ENCODE data around the gene TIAM1.

- TF ChIP-seq, protein P1, sequence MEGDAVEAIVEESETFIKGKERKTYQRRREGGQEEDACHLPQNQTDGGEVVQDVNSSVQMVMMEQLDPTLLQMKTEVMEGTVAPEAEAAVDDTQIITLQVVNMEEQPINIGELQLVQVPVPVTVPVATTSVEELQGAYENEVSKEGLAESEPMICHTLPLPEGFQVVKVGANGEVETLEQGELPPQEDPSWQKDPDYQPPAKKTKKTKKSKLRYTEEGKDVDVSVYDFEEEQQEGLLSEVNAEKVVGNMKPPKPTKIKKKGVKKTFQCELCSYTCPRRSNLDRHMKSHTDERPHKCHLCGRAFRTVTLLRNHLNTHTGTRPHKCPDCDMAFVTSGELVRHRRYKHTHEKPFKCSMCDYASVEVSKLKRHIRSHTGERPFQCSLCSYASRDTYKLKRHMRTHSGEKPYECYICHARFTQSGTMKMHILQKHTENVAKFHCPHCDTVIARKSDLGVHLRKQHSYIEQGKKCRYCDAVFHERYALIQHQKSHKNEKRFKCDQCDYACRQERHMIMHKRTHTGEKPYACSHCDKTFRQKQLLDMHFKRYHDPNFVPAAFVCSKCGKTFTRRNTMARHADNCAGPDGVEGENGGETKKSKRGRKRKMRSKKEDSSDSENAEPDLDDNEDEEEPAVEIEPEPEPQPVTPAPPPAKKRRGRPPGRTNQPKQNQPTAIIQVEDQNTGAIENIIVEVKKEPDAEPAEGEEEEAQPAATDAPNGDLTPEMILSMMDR (conservative IDR thresholded peaks at IDR 0.05): no peak
- TF ChIP-seq ZFX (IDR thresholded peaks at IDR 0.05): no peak
These were observed 271.5 kb downstream of the TIAM1 start for GRCh38 chr21:31072533-31072932.
